ENCODE measurements around the gene ZCCHC4. TPM values are rescaled to one million over a fixed set of nuclear protein-coding genes. Genes with fewer than 3 reads are reported as not detected.

The ZCCHC4 gene
- polyA plus RNA-seq = 12.2 TPM
- long read RNA-seq, donor 1, partial matches to known transcripts = 0 of 1 reads
- long read RNA-seq, donor 1, other reads (novel, unspliced or antisense) = 0 of 1 reads
- long read RNA-seq, donor 2, partial matches to known transcripts = 0 of 1 reads
- long read RNA-seq, donor 2, other reads (novel, unspliced or antisense) = 0 of 1 reads
- long read RNA-seq, donor 3, partial matches to known transcripts = 0 of 3 reads
- long read RNA-seq, donor 3, other reads (novel, unspliced or antisense) = 0 of 3 reads
- long read RNA-seq, donor 4 = 0 reads
- long read RNA-seq, donor 5, partial matches to known transcripts = 0 of 1 reads
- long read RNA-seq, donor 5, other reads (novel, unspliced or antisense) = 0 of 1 reads
- long read RNA-seq, donor 6, partial matches to known transcripts = 0 of 2 reads
- long read RNA-seq, donor 6, other reads (novel, unspliced or antisense) = 0 of 2 reads
- long read RNA-seq, donor 7, partial matches to known transcripts = 0 of 1 reads
- long read RNA-seq, donor 7, other reads (novel, unspliced or antisense) = 0 of 1 reads
- long read RNA-seq, donor 8, partial matches to known transcripts = 0 of 2 reads
- long read RNA-seq, donor 8, other reads (novel, unspliced or antisense) = 0 of 2 reads
- long read RNA-seq, donor 9, partial matches to known transcripts = 0 of 1 reads
- long read RNA-seq, donor 9, other reads (novel, unspliced or antisense) = 0 of 1 reads
- long read RNA-seq, donor 10 = 0 reads
- long read RNA-seq, donor 11, partial matches to known transcripts = 0 of 1 reads
- long read RNA-seq, donor 11, other reads (novel, unspliced or antisense) = 0 of 1 reads

GRCh38 chr4:25312496-25313200 is at the start of gene ZCCHC4:
ZCCHC4 (plus strand) TSS chr4:25312774; CDS start chr4:25312810, 36 bp downstream.
- peak within 1 kb of the TSS; percentile 87 for H3K4me3 ChIP-seq (ENCODE audit: low read length)
- 0% methylated on average over 1 of the region's 40 CpGs for WGBS (ENCODE audit: insufficient coverage, low lambda C conversion rate)

GRCh38 chr4:25271866-25272265 is 40.7 kb upstream of the ZCCHC4 start:
- no peaks in the 10 kb centered on the region for H3K9me3 ChIP-seq (ENCODE audit: control insufficient read depth, low read depth, low read length)
- H3K27me3 ChIP-seq (ENCODE audit: control insufficient read depth, insufficient read depth, low read length) = no peaks in the 10 kb centered on the region
- 100% methylated on average over 1 of the region's 3 CpGs for WGBS (ENCODE audit: insufficient coverage, low lambda C conversion rate)
- peaks cover 20% of the 10 kb centered on the region for H3K36me3 ChIP-seq (ENCODE audit: control insufficient read depth, insufficient read depth, low read length)
- H3K27ac ChIP-seq (ENCODE audit: low read length) = no peak overlapping the region
- no peak for DNase-seq
- H3K4me1 ChIP-seq (ENCODE audit: control insufficient read depth, insufficient read depth, low read length) = no peaks in the 10 kb centered on the region
- no peak overlapping the region for H3K4me3 ChIP-seq (ENCODE audit: low read length)

More at GRCh38 chr4:25312496-25313200, at the start of gene ZCCHC4:
- Histone ChIP-seq H3K36me3 (ENCODE audit: control insufficient read depth, insufficient read depth, low read length) (peaks cover 8% of the 10 kb centered on the region), H3K27me3 (ENCODE audit: control insufficient read depth, insufficient read depth, low read length) (no peaks in the 10 kb centered on the region), H3K27ac (ENCODE audit: low read length) (peak within 1 kb of the TSS; percentile 95), H3K4me1 (ENCODE audit: control insufficient read depth, insufficient read depth, low read length) (peaks cover 2% of the 10 kb centered on the region), H3K9me3 (ENCODE audit: control insufficient read depth, low read depth, low read length) (no peaks in the 10 kb centered on the region)
- DNase-seq = peak; percentile 91 to 96

GRCh38 chr4:25280210-25280609 is 32.4 kb upstream of the ZCCHC4 start:
- no peaks in the 10 kb centered on the region for H3K9me3 ChIP-seq (ENCODE audit: control insufficient read depth, low read depth, low read length)
- 100% methylated on average over 2 of the region's 4 CpGs for WGBS (ENCODE audit: insufficient coverage, low lambda C conversion rate)
- H3K4me1 ChIP-seq (ENCODE audit: control insufficient read depth, insufficient read depth, low read length) = no peaks in the 10 kb centered on the region
- no peak for DNase-seq
- no peak overlapping the region for H3K4me3 ChIP-seq (ENCODE audit: low read length)
- no peak overlapping the region for H3K27ac ChIP-seq (ENCODE audit: low read length)
- H3K36me3 ChIP-seq (ENCODE audit: control insufficient read depth, insufficient read depth, low read length) = peaks cover 8% of the 10 kb centered on the region
- no peaks in the 10 kb centered on the region for H3K27me3 ChIP-seq (ENCODE audit: control insufficient read depth, insufficient read depth, low read length)

GRCh38 chr4:25283948-25284347 is 28.6 kb upstream of the ZCCHC4 start:
- no peaks in the 10 kb centered on the region for H3K9me3 ChIP-seq (ENCODE audit: control insufficient read depth, low read depth, low read length)
- no peak for DNase-seq
- H3K27ac ChIP-seq (ENCODE audit: low read length) = no peak overlapping the region
- no peak overlapping the region for H3K4me3 ChIP-seq (ENCODE audit: low read length)
- no peaks in the 10 kb centered on the region for H3K4me1 ChIP-seq (ENCODE audit: control insufficient read depth, insufficient read depth, low read length)
- H3K27me3 ChIP-seq (ENCODE audit: control insufficient read depth, insufficient read depth, low read length) = no peaks in the 10 kb centered on the region
- no CpG with 5 or more reads among the region's 3 CpGs for WGBS (ENCODE audit: insufficient coverage, low lambda C conversion rate)
- peaks cover 6% of the 10 kb centered on the region for H3K36me3 ChIP-seq (ENCODE audit: control insufficient read depth, insufficient read depth, low read length)

- no peak for DNase-seq
- Histone ChIP-seq H3K27ac (ENCODE audit: low read length) (no peak overlapping the region), H3K27me3 (ENCODE audit: control insufficient read depth, insufficient read depth, low read length) (no peaks in the 10 kb centered on the region), H3K36me3 (ENCODE audit: control insufficient read depth, insufficient read depth, low read length) (peaks cover 6% of the 10 kb centered on the region), H3K4me1 (ENCODE audit: control insufficient read depth, insufficient read depth, low read length) (no peaks in the 10 kb centered on the region), H3K9me3 (ENCODE audit: control insufficient read depth, low read depth, low read length) (no peaks in the 10 kb centered on the region), H3K4me3 (ENCODE audit: low read length) (no peak overlapping the region)
- 80% methylated on average over 1 of the region's 3 CpGs for WGBS (ENCODE audit: insufficient coverage, low lambda C conversion rate)
Measured at GRCh38 chr4:25284466-25284865, 28.1 kb upstream of the ZCCHC4 start.

DNA sequence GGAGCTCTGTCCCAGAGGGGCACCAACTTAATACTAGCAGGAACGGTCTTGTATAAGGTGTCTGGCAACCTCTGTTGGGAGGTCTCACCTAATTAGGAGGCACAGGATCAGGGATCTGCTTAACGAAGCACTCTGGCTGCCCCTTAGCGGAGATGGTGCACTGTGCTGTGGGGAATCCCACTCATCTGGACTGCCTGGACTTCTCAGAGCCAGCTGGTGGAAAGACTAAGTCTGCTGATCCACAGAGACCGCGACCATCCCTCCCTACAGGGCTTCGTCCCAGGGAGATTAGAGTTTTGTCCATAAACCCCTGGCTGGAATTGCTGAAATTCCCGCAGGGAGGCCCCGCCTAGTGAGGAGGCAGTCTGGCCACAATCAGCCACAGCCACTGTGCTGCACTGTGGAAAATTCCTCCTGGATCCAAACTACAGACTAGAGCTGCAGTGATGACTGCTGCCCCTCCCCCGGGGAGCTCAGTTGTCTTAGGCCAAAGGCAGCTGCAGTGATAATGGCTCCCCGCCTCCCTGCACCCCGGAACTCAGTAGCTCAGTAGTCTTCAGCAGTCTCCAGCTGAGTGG is 22.0 kb upstream of the ZCCHC4 start:
- H3K4me1 ChIP-seq (ENCODE audit: control insufficient read depth, insufficient read depth, low read length) = no peaks in the 10 kb centered on the region
- no peaks in the 10 kb centered on the region for H3K9me3 ChIP-seq (ENCODE audit: control insufficient read depth, low read depth, low read length)
- WGBS (ENCODE audit: insufficient coverage, low lambda C conversion rate) = no CpG with 5 or more reads among the region's 11 CpGs
- H3K27me3 ChIP-seq (ENCODE audit: control insufficient read depth, insufficient read depth, low read length) = no peaks in the 10 kb centered on the region
- H3K4me3 ChIP-seq (ENCODE audit: low read length) = no peak overlapping the region
- H3K27ac ChIP-seq (ENCODE audit: low read length) = no peak overlapping the region
- no peak for DNase-seq
- H3K36me3 ChIP-seq (ENCODE audit: control insufficient read depth, insufficient read depth, low read length) = no peaks in the 10 kb centered on the region

- H3K27ac ChIP-seq (ENCODE audit: low read length) = no peak overlapping the region
- DNase-seq = no peak
- WGBS (ENCODE audit: insufficient coverage, low lambda C conversion rate) = 75% methylated on average over 2 of the region's 12 CpGs
- no peaks in the 10 kb centered on the region for H3K27me3 ChIP-seq (ENCODE audit: control insufficient read depth, insufficient read depth, low read length)
- no peaks in the 10 kb centered on the region for H3K36me3 ChIP-seq (ENCODE audit: control insufficient read depth, insufficient read depth, low read length)
- H3K4me3 ChIP-seq (ENCODE audit: low read length) = no peak overlapping the region
- no peaks in the 10 kb centered on the region for H3K4me1 ChIP-seq (ENCODE audit: control insufficient read depth, insufficient read depth, low read length)
- H3K9me3 ChIP-seq (ENCODE audit: control insufficient read depth, low read depth, low read length) = no peaks in the 10 kb centered on the region
Measured at GRCh38 chr4:25291158-25291733, 21.3 kb upstream of the ZCCHC4 start.

- 95% methylated on average over 5 of the region's 5 CpGs for WGBS (ENCODE audit: insufficient coverage, low lambda C conversion rate)
- H3K27ac ChIP-seq (ENCODE audit: low read length) = no peak overlapping the region
Measured at GRCh38 chr4:25297528-25298242, 14.9 kb upstream of the ZCCHC4 start.

GRCh38 chr4:25299476-25300203 is 12.9 kb upstream of the ZCCHC4 start:
- WGBS (ENCODE audit: insufficient coverage, low lambda C conversion rate) = no CpG with 5 or more reads among the region's 10 CpGs
- H3K4me3 ChIP-seq (ENCODE audit: low read length) = peak overlapping the region; percentile 4

More at GRCh38 chr4:25297528-25298242, 14.9 kb upstream of the ZCCHC4 start:
- DNase-seq = no peak
- Histone ChIP-seq H3K36me3 (ENCODE audit: control insufficient read depth, insufficient read depth, low read length) (no peaks in the 10 kb centered on the region), H3K4me3 (ENCODE audit: low read length) (no peak overlapping the region), H3K4me1 (ENCODE audit: control insufficient read depth, insufficient read depth, low read length) (peaks cover 8% of the 10 kb centered on the region), H3K9me3 (ENCODE audit: control insufficient read depth, low read depth, low read length) (no peaks in the 10 kb centered on the region), H3K27me3 (ENCODE audit: control insufficient read depth, insufficient read depth, low read length) (no peaks in the 10 kb centered on the region)

More at GRCh38 chr4:25299476-25300203, 12.9 kb upstream of the ZCCHC4 start:
- peak; percentile 78 to 89 for DNase-seq
- no peaks in the 10 kb centered on the region for H3K9me3 ChIP-seq (ENCODE audit: control insufficient read depth, low read depth, low read length)
- H3K27ac ChIP-seq (ENCODE audit: low read length) = peak overlapping the region; percentile 50
- no peaks in the 10 kb centered on the region for H3K27me3 ChIP-seq (ENCODE audit: control insufficient read depth, insufficient read depth, low read length)
- no peaks in the 10 kb centered on the region for H3K36me3 ChIP-seq (ENCODE audit: control insufficient read depth, insufficient read depth, low read length)
- peaks cover 8% of the 10 kb centered on the region for H3K4me1 ChIP-seq (ENCODE audit: control insufficient read depth, insufficient read depth, low read length)

All from large intestine (tissue), 12 donors.